Liver (tissue), 9 donors: Measurements from ENCODE around the gene CLIC5. TPM values are rescaled to one million over a fixed set of nuclear protein-coding genes. Genes with fewer than 3 reads are reported as not detected.

Source experiments
- DNase-seq: peaks from one replicate; pipeline ENCODE4 v3.0.0-alpha.2; 2017; ENCODE audit warnings: low spot score
- H3K27ac ChIP-seq, 2 donors: one replicate each; pipeline ENCODE4 v1.7.0; 2013; ENCODE audit warnings: inconsistent platforms in 2 of 2, low read length in 2 of 2, control low read depth in 1 of 2, low read depth in 1 of 2, mild to moderate bottlenecking in 1 of 2
- H3K27me3 ChIP-seq, 4 donors: one replicate each; pipeline versions ENCODE4 v1.6.1 to v1.7.0; 2013; ENCODE audit warnings: low read length in 3 of 4, inconsistent platforms in 1 of 4, mild to moderate bottlenecking in 1 of 4, moderate library complexity in 1 of 4; ENCODE audit not compliant: control insufficient read depth in 4 of 4, insufficient read depth in 4 of 4
- H3K36me3 ChIP-seq, 4 donors: one replicate each; pipeline versions ENCODE4 v1.6.1 to v1.7.0; 2013; ENCODE audit warnings: low read length in 3 of 4, mild to moderate bottlenecking in 3 of 4, low read depth in 1 of 4, moderate library complexity in 1 of 4; ENCODE audit not compliant: control insufficient read depth in 4 of 4, insufficient read depth in 3 of 4
- H3K4me1 ChIP-seq, 4 donors: one replicate each; pipeline versions ENCODE4 v1.6.1 to v1.7.0; 2013; ENCODE audit warnings: low read length in 3 of 4, mild to moderate bottlenecking in 3 of 4, moderate library complexity in 1 of 4; ENCODE audit not compliant: control insufficient read depth in 4 of 4, insufficient read depth in 4 of 4
- H3K4me3 ChIP-seq, 3 donors: one replicate each; pipeline versions ENCODE4 v1.6.1 to v1.7.0; 2013; ENCODE audit warnings: low read length in 3 of 3, control low read depth in 1 of 3, low read depth in 1 of 3, mild to moderate bottlenecking in 1 of 3
- H3K9ac ChIP-seq, 2 donors: one replicate each; pipeline ENCODE4 v1.7.0; 2013; ENCODE audit warnings: low read length in 2 of 2, mild to moderate bottlenecking in 2 of 2, moderate library complexity in 2 of 2, control low read depth in 1 of 2, low read depth in 1 of 2
- H3K9me3 ChIP-seq, 4 donors: one replicate each; pipeline versions ENCODE4 v1.6.1 to v1.7.0; 2013; ENCODE audit warnings: low read length in 3 of 4; ENCODE audit not compliant: control insufficient read depth in 4 of 4
- ATF3 ChIP-seq: IDR thresholded peaks from 2 replicates; pipeline ENCODE4 v1.6.1; 2016; ENCODE audit warnings: antibody characterized with exemption
- EGR1 ChIP-seq, 2 donors: IDR thresholded peaks; 2 replicates each; pipeline ENCODE4 v1.6.1; 2016 to 2018; ENCODE audit warnings: antibody characterized with exemption in 2 of 2, low read depth in 2 of 2
- FOXA1 ChIP-seq: IDR thresholded peaks from 2 replicates; pipeline ENCODE4 v1.6.1; 2016; ENCODE audit warnings: antibody characterized with exemption
- FOXA2 ChIP-seq: IDR thresholded peaks from 2 replicates; pipeline ENCODE4 v1.6.1; 2016; ENCODE audit warnings: antibody characterized with exemption
- GABPA ChIP-seq, 2 donors: IDR thresholded peaks in 1 of 2; conservative IDR thresholded peaks in 1 of 2; 2 replicates each; pipeline ENCODE4 v1.6.1; 2016; ENCODE audit warnings: antibody characterized with exemption in 2 of 2, mild to moderate bottlenecking in 1 of 2, moderate library complexity in 1 of 2
- HNF4A ChIP-seq, 2 donors: conservative IDR thresholded peaks; 2 replicates each; pipeline ENCODE4 v1.6.1; 2016; ENCODE audit warnings: antibody characterized with exemption in 2 of 2, mild to moderate bottlenecking in 2 of 2
- HNF4G ChIP-seq: IDR thresholded peaks from 2 replicates; pipeline ENCODE4 v1.6.1; 2016; ENCODE audit warnings: antibody characterized with exemption
- JUND ChIP-seq, 2 donors: IDR thresholded peaks; 2 replicates each; pipeline ENCODE4 v1.6.1; 2016; ENCODE audit warnings: antibody characterized with exemption in 2 of 2
- NR2F2 ChIP-seq: IDR thresholded peaks from 2 replicates; pipeline ENCODE4 v1.6.1; 2016; ENCODE audit warnings: antibody characterized with exemption
- RAD21 ChIP-seq, 2 donors: IDR thresholded peaks; 2 replicates each; pipeline ENCODE4 v1.6.1; 2016; ENCODE audit warnings: antibody characterized with exemption in 2 of 2, mild to moderate bottlenecking in 2 of 2
- RXRA ChIP-seq, 2 donors: IDR thresholded peaks; 2 replicates each; pipeline ENCODE4 v1.6.1; 2017 to 2018; ENCODE audit warnings: antibody characterized with exemption in 2 of 2, mild to moderate bottlenecking in 1 of 2
- SP1 ChIP-seq: IDR thresholded peaks from 2 replicates; pipeline ENCODE4 v1.6.1; 2018; ENCODE audit warnings: antibody characterized with exemption, mild to moderate bottlenecking
- TAF1 ChIP-seq: conservative IDR thresholded peaks from 2 replicates; pipeline ENCODE4 v1.6.1; 2016; ENCODE audit warnings: antibody characterized with exemption, mild to moderate bottlenecking
- YY1 ChIP-seq: IDR thresholded peaks from 2 replicates; pipeline ENCODE4 v1.6.1; 2016; ENCODE audit warnings: antibody characterized with exemption, mild to moderate bottlenecking
- WGBS: extraction: QIAGEN DNeasy Blood & Tissue Kit; methylation state at CpG from one replicate; pipeline ENCODE4 v1.1.7; 2013; 5-methylcytosine and 5-hydroxymethylcytosine counted together
- polyA plus RNA-seq, 2 donors: library from polyadenylated mRNA; stranded (reverse) in 1 of 2; unstranded in 1 of 2; fragments of 200-250 nt in 1 of 2; fragments of >200 nt in 1 of 2; fragmentation: Nextera tagmentation in 1 of 2; extraction: Ambion mirVana in 1 of 2; gene quantifications; one replicate each; pipeline versions ENCODE4 v1.2.1 to v1.2.3, GENCODE V29; 2013 to 2015
- total RNA-seq, 2 donors: library from RNA; depleted of rRNA; stranded (reverse); fragments of >200 nt; gene quantifications; one replicate each; pipeline ENCODE4 v1.2.3, GENCODE V29; 2014
- TF ChIP-seq, protein P1 (sequence below): IDR thresholded peaks from 2 replicates; pipeline ENCODE4 v1.6.1; 2016; ENCODE audit warnings: antibody characterized with exemption, mild to moderate bottlenecking
- TF ChIP-seq, protein P2 (sequence below): fragments of 150-350 bp; IDR thresholded peaks from 2 replicates; pipeline ENCODE4 v1.5.1; 2017; ENCODE audit warnings: improper control_type of control experiment, low read depth, low read length; ENCODE audit not compliant: missing input control
- TF ChIP-seq, protein P3 (sequence below): IDR thresholded peaks from 2 replicates; pipeline ENCODE4 v1.6.1; 2016; ENCODE audit warnings: antibody characterized with exemption
- donor health status: healthy.
- donor health status: healthy.
- donor health status: healthy.
- donor health status: healthy.
- donor health status: healthy.

CLIC5 gene
- total and polyA plus RNA-seq, 4 donors, result 0.05 to 0.33 (median 0.14) TPM

GRCh38 chr6:45969883-45970282 lies 45.8 kb downstream of the CLIC5 start:
- WGBS, result 81% methylated on average over 2 of the region's 2 CpGs
- Histone ChIP-seq H3K9ac (no peak overlapping the region), H3K36me3 (no peaks in the 10 kb centered on the region), H3K4me3 (no peak overlapping the region), H3K27ac (no peak overlapping the region), H3K9me3 (peaks cover 0 to 3% (median under 1%) of the 10 kb centered on the region in 4 donors), H3K4me1 (no peaks in the 10 kb centered on the region), H3K27me3 (peaks cover 0 to 5% (median 0%) of the 10 kb centered on the region in 4 donors)
- no peak for DNase-seq
- TF ChIP-seq JUND (IDR thresholded peaks at IDR 0.05) (no peak), FOXA1 (no peak), HNF4A (conservative IDR thresholded peaks at IDR 0.05) (no peak), RAD21 (IDR thresholded peaks at IDR 0.05) (no peak), YY1 (no peak), HNF4G (no peak), SP1 (no peak), RXRA (IDR thresholded peaks at IDR 0.05) (no peak), NR2F2 (no peak), EGR1 (IDR thresholded peaks at IDR 0.05; ENCODE audit: low read depth in 2 of 2) (no peak), ATF3 (no peak), TAF1 (no peak), FOXA2 (no peak)
- TF ChIP-seq, protein P1, sequence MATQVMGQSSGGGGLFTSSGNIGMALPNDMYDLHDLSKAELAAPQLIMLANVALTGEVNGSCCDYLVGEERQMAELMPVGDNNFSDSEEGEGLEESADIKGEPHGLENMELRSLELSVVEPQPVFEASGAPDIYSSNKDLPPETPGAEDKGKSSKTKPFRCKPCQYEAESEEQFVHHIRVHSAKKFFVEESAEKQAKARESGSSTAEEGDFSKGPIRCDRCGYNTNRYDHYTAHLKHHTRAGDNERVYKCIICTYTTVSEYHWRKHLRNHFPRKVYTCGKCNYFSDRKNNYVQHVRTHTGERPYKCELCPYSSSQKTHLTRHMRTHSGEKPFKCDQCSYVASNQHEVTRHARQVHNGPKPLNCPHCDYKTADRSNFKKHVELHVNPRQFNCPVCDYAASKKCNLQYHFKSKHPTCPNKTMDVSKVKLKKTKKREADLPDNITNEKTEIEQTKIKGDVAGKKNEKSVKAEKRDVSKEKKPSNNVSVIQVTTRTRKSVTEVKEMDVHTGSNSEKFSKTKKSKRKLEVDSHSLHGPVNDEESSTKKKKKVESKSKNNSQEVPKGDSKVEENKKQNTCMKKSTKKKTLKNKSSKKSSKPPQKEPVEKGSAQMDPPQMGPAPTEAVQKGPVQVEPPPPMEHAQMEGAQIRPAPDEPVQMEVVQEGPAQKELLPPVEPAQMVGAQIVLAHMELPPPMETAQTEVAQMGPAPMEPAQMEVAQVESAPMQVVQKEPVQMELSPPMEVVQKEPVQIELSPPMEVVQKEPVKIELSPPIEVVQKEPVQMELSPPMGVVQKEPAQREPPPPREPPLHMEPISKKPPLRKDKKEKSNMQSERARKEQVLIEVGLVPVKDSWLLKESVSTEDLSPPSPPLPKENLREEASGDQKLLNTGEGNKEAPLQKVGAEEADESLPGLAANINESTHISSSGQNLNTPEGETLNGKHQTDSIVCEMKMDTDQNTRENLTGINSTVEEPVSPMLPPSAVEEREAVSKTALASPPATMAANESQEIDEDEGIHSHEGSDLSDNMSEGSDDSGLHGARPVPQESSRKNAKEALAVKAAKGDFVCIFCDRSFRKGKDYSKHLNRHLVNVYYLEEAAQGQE, result no peak
- TF ChIP-seq, protein P2, sequence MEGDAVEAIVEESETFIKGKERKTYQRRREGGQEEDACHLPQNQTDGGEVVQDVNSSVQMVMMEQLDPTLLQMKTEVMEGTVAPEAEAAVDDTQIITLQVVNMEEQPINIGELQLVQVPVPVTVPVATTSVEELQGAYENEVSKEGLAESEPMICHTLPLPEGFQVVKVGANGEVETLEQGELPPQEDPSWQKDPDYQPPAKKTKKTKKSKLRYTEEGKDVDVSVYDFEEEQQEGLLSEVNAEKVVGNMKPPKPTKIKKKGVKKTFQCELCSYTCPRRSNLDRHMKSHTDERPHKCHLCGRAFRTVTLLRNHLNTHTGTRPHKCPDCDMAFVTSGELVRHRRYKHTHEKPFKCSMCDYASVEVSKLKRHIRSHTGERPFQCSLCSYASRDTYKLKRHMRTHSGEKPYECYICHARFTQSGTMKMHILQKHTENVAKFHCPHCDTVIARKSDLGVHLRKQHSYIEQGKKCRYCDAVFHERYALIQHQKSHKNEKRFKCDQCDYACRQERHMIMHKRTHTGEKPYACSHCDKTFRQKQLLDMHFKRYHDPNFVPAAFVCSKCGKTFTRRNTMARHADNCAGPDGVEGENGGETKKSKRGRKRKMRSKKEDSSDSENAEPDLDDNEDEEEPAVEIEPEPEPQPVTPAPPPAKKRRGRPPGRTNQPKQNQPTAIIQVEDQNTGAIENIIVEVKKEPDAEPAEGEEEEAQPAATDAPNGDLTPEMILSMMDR, result no peak
- TF ChIP-seq, protein P3, sequence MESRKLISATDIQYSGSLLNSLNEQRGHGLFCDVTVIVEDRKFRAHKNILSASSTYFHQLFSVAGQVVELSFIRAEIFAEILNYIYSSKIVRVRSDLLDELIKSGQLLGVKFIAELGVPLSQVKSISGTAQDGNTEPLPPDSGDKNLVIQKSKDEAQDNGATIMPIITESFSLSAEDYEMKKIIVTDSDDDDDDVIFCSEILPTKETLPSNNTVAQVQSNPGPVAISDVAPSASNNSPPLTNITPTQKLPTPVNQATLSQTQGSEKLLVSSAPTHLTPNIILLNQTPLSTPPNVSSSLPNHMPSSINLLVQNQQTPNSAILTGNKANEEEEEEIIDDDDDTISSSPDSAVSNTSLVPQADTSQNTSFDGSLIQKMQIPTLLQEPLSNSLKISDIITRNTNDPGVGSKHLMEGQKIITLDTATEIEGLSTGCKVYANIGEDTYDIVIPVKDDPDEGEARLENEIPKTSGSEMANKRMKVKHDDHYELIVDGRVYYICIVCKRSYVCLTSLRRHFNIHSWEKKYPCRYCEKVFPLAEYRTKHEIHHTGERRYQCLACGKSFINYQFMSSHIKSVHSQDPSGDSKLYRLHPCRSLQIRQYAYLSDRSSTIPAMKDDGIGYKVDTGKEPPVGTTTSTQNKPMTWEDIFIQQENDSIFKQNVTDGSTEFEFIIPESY, result no peak

DNA sequence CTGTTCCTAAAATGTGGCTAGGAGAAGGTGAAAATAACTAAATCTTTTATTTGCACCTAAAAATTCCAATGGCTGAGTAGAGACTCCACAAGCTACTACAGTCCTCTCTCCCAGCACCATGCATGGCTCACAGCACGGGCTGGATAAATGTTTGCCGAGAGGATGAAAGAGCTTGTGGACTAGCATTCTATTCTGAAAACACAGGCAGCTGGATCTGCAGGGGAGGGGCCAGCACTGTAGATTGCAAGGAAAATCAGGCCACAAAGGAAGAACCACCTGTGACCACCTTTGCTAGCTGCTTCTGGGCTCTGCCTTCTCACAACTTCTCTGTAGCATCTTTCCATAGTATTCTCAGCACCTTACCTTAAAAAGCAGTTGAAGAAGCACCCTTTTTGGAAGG lies 46.6 kb downstream of the CLIC5 start:
- no peak overlapping the region for H3K9ac ChIP-seq
- no peaks in the 10 kb centered on the region for H3K36me3 ChIP-seq
- peaks cover 0 to 5% (median 1%) of the 10 kb centered on the region in 4 donors for H3K9me3 ChIP-seq
- 49% methylated on average over 2 of the region's 2 CpGs for WGBS
- no peaks in the 10 kb centered on the region for H3K4me1 ChIP-seq
- no peak for DNase-seq
- H3K4me3 ChIP-seq, result no peak overlapping the region
- H3K27me3 ChIP-seq, result peaks cover 0 to 5% (median 0%) of the 10 kb centered on the region in 4 donors
- no peak overlapping the region for H3K27ac ChIP-seq
- no peak for TF ChIP-seq RXRA (IDR thresholded peaks at IDR 0.05)
- no peak for TF ChIP-seq FOXA2
- TF ChIP-seq GABPA (IDR thresholded peaks at IDR 0.05 in 1 of 2, conservative IDR thresholded peaks at IDR 0.05 in 1 of 2), result no peak
- TF ChIP-seq, protein P1, result no peak
- no peak for TF ChIP-seq TAF1
- TF ChIP-seq EGR1 (IDR thresholded peaks at IDR 0.05; ENCODE audit: low read depth in 2 of 2), result no peak
- TF ChIP-seq NR2F2, result no peak
- no peak for TF ChIP-seq HNF4G
- TF ChIP-seq YY1, result no peak
- TF ChIP-seq, protein P3, result no peak
- no peak for TF ChIP-seq SP1
- no peak for TF ChIP-seq FOXA1
- no peak for TF ChIP-seq ATF3
- TF ChIP-seq HNF4A (conservative IDR thresholded peaks at IDR 0.05), result no peak
